ENCODE measurements around the gene RIOK2.

DNA sequence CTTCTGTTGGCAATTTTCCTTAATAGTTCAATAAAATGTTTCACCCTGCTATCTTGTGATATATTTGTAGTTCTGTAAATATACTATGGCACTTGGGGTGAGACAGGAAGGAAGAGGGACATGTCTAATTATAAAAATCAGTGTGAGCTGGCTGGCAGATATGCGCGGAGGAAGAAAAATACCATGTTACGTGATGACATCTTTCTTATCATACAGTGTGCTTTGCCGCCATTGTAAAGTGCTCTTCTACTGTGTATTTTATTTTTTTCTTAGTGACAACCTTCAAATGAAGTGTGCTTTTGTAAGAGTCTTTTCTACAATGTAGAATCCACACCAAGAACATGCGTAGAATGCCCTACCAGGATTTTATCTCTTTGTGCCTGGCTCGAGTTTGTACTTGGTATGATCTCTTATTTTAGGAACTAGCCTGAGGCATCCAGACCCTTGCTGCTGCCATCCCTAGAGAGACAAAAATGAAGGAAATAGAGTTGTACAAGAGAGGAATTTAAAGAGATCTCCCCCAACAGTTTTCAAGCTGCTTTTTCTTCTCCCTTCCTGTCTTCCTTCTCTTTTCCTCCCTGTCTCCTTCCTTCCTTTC, 46.7 kb upstream of the RIOK2 start:
- TF ChIP-seq, protein P1, sequence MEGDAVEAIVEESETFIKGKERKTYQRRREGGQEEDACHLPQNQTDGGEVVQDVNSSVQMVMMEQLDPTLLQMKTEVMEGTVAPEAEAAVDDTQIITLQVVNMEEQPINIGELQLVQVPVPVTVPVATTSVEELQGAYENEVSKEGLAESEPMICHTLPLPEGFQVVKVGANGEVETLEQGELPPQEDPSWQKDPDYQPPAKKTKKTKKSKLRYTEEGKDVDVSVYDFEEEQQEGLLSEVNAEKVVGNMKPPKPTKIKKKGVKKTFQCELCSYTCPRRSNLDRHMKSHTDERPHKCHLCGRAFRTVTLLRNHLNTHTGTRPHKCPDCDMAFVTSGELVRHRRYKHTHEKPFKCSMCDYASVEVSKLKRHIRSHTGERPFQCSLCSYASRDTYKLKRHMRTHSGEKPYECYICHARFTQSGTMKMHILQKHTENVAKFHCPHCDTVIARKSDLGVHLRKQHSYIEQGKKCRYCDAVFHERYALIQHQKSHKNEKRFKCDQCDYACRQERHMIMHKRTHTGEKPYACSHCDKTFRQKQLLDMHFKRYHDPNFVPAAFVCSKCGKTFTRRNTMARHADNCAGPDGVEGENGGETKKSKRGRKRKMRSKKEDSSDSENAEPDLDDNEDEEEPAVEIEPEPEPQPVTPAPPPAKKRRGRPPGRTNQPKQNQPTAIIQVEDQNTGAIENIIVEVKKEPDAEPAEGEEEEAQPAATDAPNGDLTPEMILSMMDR (IDR thresholded peaks at IDR 0.05; ENCODE audit: poor library complexity) = no peak
- TF ChIP-seq EZH2phosphoT487 (IDR thresholded peaks at IDR 0.05; ENCODE audit: low read depth, severe bottlenecking, unreplicated experiment) = no peak
- TF ChIP-seq EZH2 (IDR thresholded peaks at IDR 0.05; ENCODE audit: borderline replicate concordance) = no peak

Data from hepatocyte (in vitro differentiated cells).